GM12892 (cell line): Measurements from ENCODE around the gene OAS3.

Experiments
- POLR2A ChIP-seq: IDR thresholded peaks from 2 replicates; pipeline ENCODE4 v1.6.1; 2011; ENCODE audit warnings: low read depth, low read length, control low read depth
- POLR2AphosphoS5 ChIP-seq: IDR thresholded peaks from 2 replicates; pipeline ENCODE4 v1.6.1; 2011; ENCODE audit warnings: low read depth, low read length, control low read depth

GRCh38 chr12:112998987-112999767 is 60.9 kb downstream of the OAS3 start:
- TF ChIP-seq POLR2A, result no peak
- no peak for TF ChIP-seq POLR2AphosphoS5
